Measurements from ENCODE around the gene PTCH2.

DNA sequence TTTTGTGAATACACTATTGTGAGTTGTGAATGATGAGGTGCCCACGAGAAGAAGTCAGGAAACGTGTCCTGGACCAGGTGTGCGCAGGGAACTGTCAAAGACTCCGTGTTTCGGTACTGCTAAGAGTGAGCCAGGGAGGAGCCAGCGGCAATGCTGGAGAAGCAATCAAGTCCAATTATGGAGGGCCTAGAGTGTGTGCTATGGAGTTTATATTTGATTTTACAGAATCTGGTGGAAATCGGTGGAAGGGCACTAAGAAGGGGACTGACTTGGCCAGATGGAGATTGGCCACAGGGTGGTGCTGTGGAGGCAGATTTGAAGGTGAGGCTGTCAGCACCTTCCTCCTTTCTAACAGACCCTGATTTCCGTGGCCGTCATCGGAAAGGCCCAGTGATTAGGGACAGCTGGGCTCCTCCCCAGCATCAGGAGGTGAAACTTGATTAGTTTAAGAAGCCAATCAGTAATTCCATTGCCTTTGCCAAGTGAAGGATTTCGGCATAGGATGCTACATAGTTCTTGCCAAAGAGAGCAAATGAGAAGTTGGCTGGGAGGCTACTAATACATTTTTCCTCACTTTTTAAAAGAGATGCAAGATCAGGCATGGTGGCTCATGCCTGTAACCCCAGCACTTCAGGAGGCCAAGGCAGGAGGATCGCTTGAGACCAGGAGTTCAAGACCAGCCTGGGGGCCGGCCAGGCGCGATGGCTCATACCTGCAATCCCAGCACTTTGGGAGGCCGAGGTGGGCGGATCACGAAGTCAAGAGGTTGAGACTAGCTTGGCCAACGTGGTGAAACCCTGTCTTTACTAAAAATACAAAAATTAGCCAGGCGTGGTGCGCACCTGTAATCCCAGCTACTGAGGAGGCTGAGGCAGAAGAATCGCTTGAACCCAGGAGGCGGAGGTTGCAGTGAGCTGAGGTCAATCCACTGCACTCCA is 7.0 kb downstream of the PTCH2 start:
- TF ChIP-seq, protein P1, sequence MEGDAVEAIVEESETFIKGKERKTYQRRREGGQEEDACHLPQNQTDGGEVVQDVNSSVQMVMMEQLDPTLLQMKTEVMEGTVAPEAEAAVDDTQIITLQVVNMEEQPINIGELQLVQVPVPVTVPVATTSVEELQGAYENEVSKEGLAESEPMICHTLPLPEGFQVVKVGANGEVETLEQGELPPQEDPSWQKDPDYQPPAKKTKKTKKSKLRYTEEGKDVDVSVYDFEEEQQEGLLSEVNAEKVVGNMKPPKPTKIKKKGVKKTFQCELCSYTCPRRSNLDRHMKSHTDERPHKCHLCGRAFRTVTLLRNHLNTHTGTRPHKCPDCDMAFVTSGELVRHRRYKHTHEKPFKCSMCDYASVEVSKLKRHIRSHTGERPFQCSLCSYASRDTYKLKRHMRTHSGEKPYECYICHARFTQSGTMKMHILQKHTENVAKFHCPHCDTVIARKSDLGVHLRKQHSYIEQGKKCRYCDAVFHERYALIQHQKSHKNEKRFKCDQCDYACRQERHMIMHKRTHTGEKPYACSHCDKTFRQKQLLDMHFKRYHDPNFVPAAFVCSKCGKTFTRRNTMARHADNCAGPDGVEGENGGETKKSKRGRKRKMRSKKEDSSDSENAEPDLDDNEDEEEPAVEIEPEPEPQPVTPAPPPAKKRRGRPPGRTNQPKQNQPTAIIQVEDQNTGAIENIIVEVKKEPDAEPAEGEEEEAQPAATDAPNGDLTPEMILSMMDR (IDR thresholded peaks at IDR 0.05 in 8 of 11, conservative IDR thresholded peaks at IDR 0.05 in 3 of 11), result peak; percentile 76 to 94 (median 85)
- peak in 1 of 3 donors; percentile 52 for TF ChIP-seq POLR2AphosphoS5 (IDR thresholded peaks at IDR 0.05)
